Thoracic aorta (tissue), 2 donors: ENCODE data around the gene ADGRA1. TPM values are rescaled to one million over a fixed set of nuclear protein-coding genes. Genes with fewer than 3 reads are reported as not detected.

Experiments used
- ATAC-seq: fragments of 150-250 bp; one replicate; pipeline ENCODE4 v1.8.0; 2017; ENCODE audit warnings: low read depth; ENCODE audit not compliant: insufficient number of reproducible peaks, low FRiP score
- DNase-seq: peaks from one replicate; pipeline ENCODE4 v3.0.0-alpha.2; 2020; ENCODE audit warnings: low spot score
- H3K27ac ChIP-seq, 2 donors: fragments of 200-600 bp; sonication (generic); 1 replicate in 1 of 2; 2 replicates in 1 of 2; pipeline ENCODE4 v1.5.1; 2016; ENCODE audit warnings: mild to moderate bottlenecking in 2 of 2, moderate library complexity in 2 of 2
- H3K27me3 ChIP-seq: fragments of 200-600 bp; sonication (generic); replicated peaks from 2 replicates; pipeline ENCODE4 v1.6.0; 2016; ENCODE audit warnings: mild to moderate bottlenecking; ENCODE audit not compliant: insufficient read depth
- H3K36me3 ChIP-seq: fragments of 200-600 bp; sonication (generic); one replicate; pipeline ENCODE4 v1.5.1; 2016
- H3K4me1 ChIP-seq, 2 donors: fragments of 200-600 bp; sonication (generic); 1 replicate in 1 of 2; 2 replicates in 1 of 2; pipeline versions ENCODE4 v1.5.1 to v1.6.0; 2016; ENCODE audit warnings: low read depth in 2 of 2, mild to moderate bottlenecking in 1 of 2; ENCODE audit not compliant: control insufficient read depth in 1 of 2
- H3K4me3 ChIP-seq: fragments of 200-600 bp; sonication (generic); 2 replicates; pipeline ENCODE4 v1.5.1; 2016; ENCODE audit warnings: mild to moderate bottlenecking
- H3K9me3 ChIP-seq: fragments of 200-600 bp; sonication (generic); 2 replicates; pipeline ENCODE4 v1.5.1; 2016
- total RNA-seq, 2 donors: library from RNA; depleted of rRNA; stranded (reverse); fragments of >200 nt; gene quantifications; one replicate each; pipeline versions ENCODE4 v1.1.0 to v1.2.3, GENCODE V29; 2016
- TF ChIP-seq, protein P1 (sequence below): fragments of 200-600 bp; sonication (generic); IDR thresholded peaks from one replicate; pipeline ENCODE4 v1.5.1; 2019; ENCODE audit warnings: antibody characterized with exemption

The ADGRA1 gene
- total RNA-seq, 2 donors from 2014 or later, result not detected

DNA sequence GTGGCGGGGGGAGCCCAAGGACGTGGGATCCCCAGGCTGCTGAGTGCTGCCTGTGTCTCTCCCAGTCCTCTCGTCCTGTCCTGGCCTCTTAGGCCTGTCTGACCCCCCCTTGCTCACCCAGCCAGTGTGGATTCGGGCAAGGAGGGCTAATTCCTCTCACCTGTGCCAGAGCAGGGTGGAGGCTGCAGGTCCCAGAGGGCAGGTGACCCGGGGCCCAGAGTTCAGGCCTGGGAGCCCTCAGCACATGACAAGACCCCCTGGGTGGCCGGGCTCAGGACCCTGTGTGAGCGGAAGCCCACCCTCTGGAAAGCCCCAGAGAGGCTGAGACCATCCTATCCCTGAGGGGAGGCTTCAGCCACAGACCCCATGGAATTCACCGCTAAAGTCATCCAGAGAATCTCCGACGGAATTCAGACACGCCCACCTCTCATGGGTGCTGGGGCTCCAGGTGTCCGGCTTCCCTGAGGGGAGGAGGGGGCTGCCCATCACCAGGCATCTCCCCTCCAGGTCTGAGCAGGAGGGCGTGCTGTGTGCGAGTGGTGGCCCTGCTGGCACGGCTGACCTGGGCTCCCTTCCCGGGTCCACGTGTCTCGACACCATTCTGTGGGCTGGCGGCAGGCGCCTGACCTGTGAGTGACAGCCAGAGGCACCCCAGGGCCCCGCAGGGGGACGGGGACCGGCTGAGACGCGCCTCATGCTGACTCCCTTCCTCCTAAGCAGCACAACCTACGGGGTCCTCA, 77.3 kb downstream of the ADGRA1 start:
- no peak overlapping the region for H3K27ac ChIP-seq
- no peaks in the 10 kb centered on the region for H3K36me3 ChIP-seq
- H3K4me1 ChIP-seq, result peaks cover 10 to 12% of the 10 kb centered on the region in 2 donors
- TF ChIP-seq, protein P1, sequence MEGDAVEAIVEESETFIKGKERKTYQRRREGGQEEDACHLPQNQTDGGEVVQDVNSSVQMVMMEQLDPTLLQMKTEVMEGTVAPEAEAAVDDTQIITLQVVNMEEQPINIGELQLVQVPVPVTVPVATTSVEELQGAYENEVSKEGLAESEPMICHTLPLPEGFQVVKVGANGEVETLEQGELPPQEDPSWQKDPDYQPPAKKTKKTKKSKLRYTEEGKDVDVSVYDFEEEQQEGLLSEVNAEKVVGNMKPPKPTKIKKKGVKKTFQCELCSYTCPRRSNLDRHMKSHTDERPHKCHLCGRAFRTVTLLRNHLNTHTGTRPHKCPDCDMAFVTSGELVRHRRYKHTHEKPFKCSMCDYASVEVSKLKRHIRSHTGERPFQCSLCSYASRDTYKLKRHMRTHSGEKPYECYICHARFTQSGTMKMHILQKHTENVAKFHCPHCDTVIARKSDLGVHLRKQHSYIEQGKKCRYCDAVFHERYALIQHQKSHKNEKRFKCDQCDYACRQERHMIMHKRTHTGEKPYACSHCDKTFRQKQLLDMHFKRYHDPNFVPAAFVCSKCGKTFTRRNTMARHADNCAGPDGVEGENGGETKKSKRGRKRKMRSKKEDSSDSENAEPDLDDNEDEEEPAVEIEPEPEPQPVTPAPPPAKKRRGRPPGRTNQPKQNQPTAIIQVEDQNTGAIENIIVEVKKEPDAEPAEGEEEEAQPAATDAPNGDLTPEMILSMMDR, result no peak
- ATAC-seq (no peak), DNase-seq (no peak)
- no peaks in the 10 kb centered on the region for H3K9me3 ChIP-seq
- peaks cover 5% of the 10 kb centered on the region for H3K27me3 ChIP-seq
- no peak overlapping the region for H3K4me3 ChIP-seq

DNA sequence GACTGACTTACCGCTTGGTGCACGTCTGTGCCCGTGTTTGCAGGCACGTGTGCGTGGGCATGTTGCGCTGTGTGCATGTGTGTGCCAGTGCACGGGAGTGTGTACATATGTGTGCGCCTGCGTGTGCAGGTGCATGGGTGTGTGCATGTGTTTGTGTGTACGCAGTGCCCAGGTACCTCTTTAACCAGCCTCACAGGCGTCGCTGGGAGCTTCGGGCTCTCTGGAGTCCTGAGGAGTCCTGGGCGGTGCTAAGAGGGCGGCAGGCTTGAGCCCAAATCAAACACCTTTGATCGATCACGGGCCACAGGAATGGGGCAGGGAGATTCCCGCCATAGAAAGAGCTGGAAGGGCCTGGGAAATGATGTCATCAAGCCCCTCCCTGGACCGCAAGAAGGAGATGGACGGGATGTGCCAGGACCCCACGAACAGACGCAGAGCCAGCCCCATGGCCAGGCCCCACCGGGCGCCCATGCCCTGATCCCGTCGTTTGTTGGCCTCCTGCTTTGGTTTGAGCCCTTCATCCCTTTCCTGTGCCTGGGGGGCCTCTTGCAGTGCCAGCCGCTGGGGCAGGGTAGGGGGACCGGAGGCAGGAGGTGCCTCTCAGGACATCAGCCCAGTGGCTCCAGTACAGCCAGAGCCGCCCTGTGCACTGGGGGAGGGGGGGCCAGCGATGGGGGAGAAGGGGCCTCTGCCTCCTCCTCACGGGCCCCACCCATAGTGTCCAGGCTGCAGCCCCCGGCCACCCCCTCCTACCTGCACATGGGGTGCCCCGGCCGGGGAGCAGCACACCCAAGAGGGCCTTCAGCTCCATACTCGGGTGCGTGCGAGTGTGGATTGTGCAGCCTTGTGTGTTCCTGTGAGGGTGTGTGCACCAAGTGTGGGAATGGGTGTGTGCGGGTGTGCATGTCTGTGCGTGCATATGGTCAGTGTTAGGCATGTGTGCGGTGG, 78.1 kb downstream of the ADGRA1 start:
- H3K36me3 ChIP-seq, result no peaks in the 10 kb centered on the region
- H3K27ac ChIP-seq, result no peak overlapping the region
- no peak for ATAC-seq
- TF ChIP-seq, protein P1, result no peak
- H3K4me3 ChIP-seq, result no peak overlapping the region
- H3K9me3 ChIP-seq, result no peaks in the 10 kb centered on the region
- H3K4me1 ChIP-seq, result peaks cover 5 to 7% of the 10 kb centered on the region in 2 donors
- peaks cover 5% of the 10 kb centered on the region for H3K27me3 ChIP-seq
- DNase-seq, result no peak

DNA sequence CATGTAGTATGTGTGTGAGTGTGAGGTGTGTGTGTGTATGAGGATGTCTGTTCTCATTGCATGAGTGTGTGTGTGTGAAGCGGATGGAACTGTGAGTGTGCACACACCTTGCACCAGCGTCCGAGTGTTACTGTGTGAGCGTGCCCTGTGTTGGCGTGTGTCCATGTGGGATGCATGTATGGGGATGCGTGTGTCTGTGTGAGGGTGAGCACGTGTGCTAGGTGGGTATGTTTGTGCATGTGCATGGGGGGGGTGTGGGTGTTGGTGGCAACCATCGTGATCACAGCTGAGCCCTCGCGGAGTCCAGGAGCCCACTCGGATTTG, 78.7 kb downstream of the ADGRA1 start:
- Histone ChIP-seq H3K4me1 (peaks cover 0 to under 1% of the 10 kb centered on the region in 2 donors), H3K27ac (no peak overlapping the region), H3K9me3 (no peaks in the 10 kb centered on the region), H3K36me3 (no peaks in the 10 kb centered on the region), H3K27me3 (no peaks in the 10 kb centered on the region), H3K4me3 (no peak overlapping the region)
- TF ChIP-seq, protein P1, result no peak
- no peak for ATAC-seq
- no peak for DNase-seq

DNA sequence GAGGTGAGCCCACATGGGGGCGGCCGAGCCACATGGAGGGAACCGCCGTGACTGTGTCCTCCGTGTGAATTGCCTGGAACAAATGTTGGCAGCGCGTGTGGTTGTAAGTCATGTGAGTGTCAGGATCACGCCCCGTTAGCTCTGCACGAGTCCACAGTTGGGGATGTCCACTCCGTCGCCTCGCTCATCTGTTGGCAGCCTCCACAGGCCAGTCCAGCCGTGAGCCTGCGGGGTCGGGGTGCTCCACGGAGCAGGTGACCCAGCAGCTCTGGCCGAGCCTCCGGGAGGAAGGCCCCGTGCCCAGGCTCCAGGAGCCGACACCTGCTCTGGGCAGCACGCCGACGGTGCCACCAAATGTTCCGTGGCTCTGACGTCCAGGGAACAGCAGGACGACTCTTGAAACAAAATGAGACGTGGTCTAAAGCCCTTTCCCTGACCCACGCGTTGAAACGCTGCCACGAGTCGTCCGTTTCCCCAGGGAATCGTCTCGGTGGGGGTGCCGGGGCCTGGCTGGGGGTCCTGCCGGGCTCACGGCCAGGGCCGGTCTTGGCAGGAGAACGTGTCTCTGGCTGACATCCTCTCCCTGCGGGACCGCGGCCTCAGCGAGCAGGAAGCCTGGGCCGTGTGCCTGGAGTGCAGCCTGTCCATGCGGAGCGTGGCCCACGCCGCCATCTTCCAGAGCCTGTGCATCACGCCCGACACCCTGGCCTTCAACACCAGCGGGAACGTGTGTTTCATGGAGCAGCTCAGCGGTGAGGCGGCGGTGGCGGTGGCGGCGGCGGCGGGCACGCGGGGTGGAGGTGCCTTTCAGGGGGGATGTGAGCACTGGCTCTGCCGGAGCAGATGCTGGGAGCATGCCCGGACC, 79.3 kb downstream of the ADGRA1 start:
- no peaks in the 10 kb centered on the region for H3K9me3 ChIP-seq
- no peak overlapping the region for H3K4me3 ChIP-seq
- no peaks in the 10 kb centered on the region for H3K36me3 ChIP-seq
- DNase-seq (no peak), ATAC-seq (no peak)
- TF ChIP-seq, protein P1, result no peak
- no peaks in the 10 kb centered on the region for H3K4me1 ChIP-seq
- no peak overlapping the region for H3K27ac ChIP-seq
- no peaks in the 10 kb centered on the region for H3K27me3 ChIP-seq
